Measurements from ENCODE around the gene RYR3. TPM values are rescaled to one million over a fixed set of nuclear protein-coding genes. Genes with fewer than 3 reads are reported as not detected.

RYR3 gene
- total and polyA plus RNA-seq, 4 donors: 0.09 to 1.4 (median 0.47) TPM

- H3K27me3 ChIP-seq (ENCODE audit: control insufficient read depth in 3 of 3, insufficient read depth in 3 of 3, low read length in 2 of 3): no peaks in the 10 kb centered on the region
- H3K9me3 ChIP-seq (ENCODE audit: control insufficient read depth in 4 of 4, insufficient read depth in 3 of 4, low read length in 3 of 4): no peaks in the 10 kb centered on the region
- ATAC-seq (ENCODE audit: insufficient read depth, low FRiP score) (no peak), DNase-seq (no peak)
- TF ChIP-seq CTCF (IDR thresholded peaks at IDR 0.05; ENCODE audit: control extremely low read depth, extremely low read depth): no peak
- H3K9ac ChIP-seq (ENCODE audit: insufficient read depth in 1 of 2, low read length in 2 of 2): no peak overlapping the region
- H3K4me1 ChIP-seq (ENCODE audit: control insufficient read depth in 5 of 5, insufficient read depth in 5 of 5, low read length in 5 of 5): no peaks in the 10 kb centered on the region
- H3K4me3 ChIP-seq: no peak overlapping the region
- no peaks in the 10 kb centered on the region for H3K36me3 ChIP-seq (ENCODE audit: control insufficient read depth in 4 of 4, insufficient read depth in 4 of 4, low read length in 4 of 4)
- no peak overlapping the region for H3K27ac ChIP-seq (ENCODE audit: low read depth in 1 of 2, low read length in 1 of 2)
- WGBS, 2 donors: 69 to 79% methylated on average over 5 of the region's 5 CpGs
Measured at GRCh38 chr15:33680336-33680735, 369.6 kb downstream of the RYR3 start.

- WGBS, 2 donors: 84 to 90% methylated on average over 12 of the region's 12 CpGs
- no peak for DNase-seq
- Histone ChIP-seq H3K9ac (ENCODE audit: insufficient read depth in 1 of 2, low read length in 2 of 2) (no peak overlapping the region), H3K27me3 (ENCODE audit: control insufficient read depth in 3 of 3, insufficient read depth in 3 of 3, low read length in 2 of 3) (no peaks in the 10 kb centered on the region), H3K36me3 (ENCODE audit: control insufficient read depth in 4 of 4, insufficient read depth in 4 of 4, low read length in 4 of 4) (no peaks in the 10 kb centered on the region), H3K9me3 (ENCODE audit: control insufficient read depth in 4 of 4, insufficient read depth in 3 of 4, low read length in 3 of 4) (no peaks in the 10 kb centered on the region), H3K27ac (ENCODE audit: low read depth in 1 of 2, low read length in 1 of 2) (no peak overlapping the region), H3K4me1 (ENCODE audit: control insufficient read depth in 5 of 5, insufficient read depth in 5 of 5, low read length in 5 of 5) (no peaks in the 10 kb centered on the region), H3K4me3 (no peak overlapping the region)
- ATAC-seq (ENCODE audit: insufficient read depth, low FRiP score): no peak
- TF ChIP-seq CTCF (IDR thresholded peaks at IDR 0.05; ENCODE audit: control extremely low read depth, extremely low read depth): no peak
Measured at GRCh38 chr15:33693166-33693800, 382.5 kb downstream of the RYR3 start.

- ATAC-seq (ENCODE audit: insufficient read depth, low FRiP score): no peak
- no peaks in the 10 kb centered on the region for H3K27me3 ChIP-seq (ENCODE audit: control insufficient read depth in 3 of 3, insufficient read depth in 3 of 3, low read length in 2 of 3)
- peaks cover 0 to 2% (median 0%) of the 10 kb centered on the region in 4 donors for H3K9me3 ChIP-seq (ENCODE audit: control insufficient read depth in 4 of 4, insufficient read depth in 3 of 4, low read length in 3 of 4)
- TF ChIP-seq CTCF (IDR thresholded peaks at IDR 0.05; ENCODE audit: control extremely low read depth, extremely low read depth): no peak
- H3K4me1 ChIP-seq (ENCODE audit: control insufficient read depth in 5 of 5, insufficient read depth in 5 of 5, low read length in 5 of 5): no peaks in the 10 kb centered on the region
- H3K36me3 ChIP-seq (ENCODE audit: control insufficient read depth in 4 of 4, insufficient read depth in 4 of 4, low read length in 4 of 4): no peaks in the 10 kb centered on the region
- DNase-seq: peak in 2 of 3 donors; percentile 54 to 73
- no peak overlapping the region for H3K9ac ChIP-seq (ENCODE audit: insufficient read depth in 1 of 2, low read length in 2 of 2)
- no peak overlapping the region for H3K27ac ChIP-seq (ENCODE audit: low read depth in 1 of 2, low read length in 1 of 2)
- no peak overlapping the region for H3K4me3 ChIP-seq
- WGBS, 2 donors: 61 to 72% methylated on average over 6 of the region's 6 CpGs
Measured at GRCh38 chr15:33698126-33698525, 387.4 kb downstream of the RYR3 start.

GRCh38 chr15:33699145-33699544 lies 388.4 kb downstream of the RYR3 start:
- no peak for TF ChIP-seq CTCF (IDR thresholded peaks at IDR 0.05; ENCODE audit: control extremely low read depth, extremely low read depth)
- Histone ChIP-seq H3K27ac (ENCODE audit: low read depth in 1 of 2, low read length in 1 of 2) (no peak overlapping the region), H3K9me3 (ENCODE audit: control insufficient read depth in 4 of 4, insufficient read depth in 3 of 4, low read length in 3 of 4) (peaks cover 0 to 2% (median 0%) of the 10 kb centered on the region in 4 donors), H3K36me3 (ENCODE audit: control insufficient read depth in 4 of 4, insufficient read depth in 4 of 4, low read length in 4 of 4) (no peaks in the 10 kb centered on the region), H3K4me3 (no peak overlapping the region), H3K9ac (ENCODE audit: insufficient read depth in 1 of 2, low read length in 2 of 2) (no peak overlapping the region), H3K4me1 (ENCODE audit: control insufficient read depth in 5 of 5, insufficient read depth in 5 of 5, low read length in 5 of 5) (no peaks in the 10 kb centered on the region), H3K27me3 (ENCODE audit: control insufficient read depth in 3 of 3, insufficient read depth in 3 of 3, low read length in 2 of 3) (no peaks in the 10 kb centered on the region)
- DNase-seq (no peak), ATAC-seq (ENCODE audit: insufficient read depth, low FRiP score) (no peak)
- WGBS, 2 donors: 80 to 87% methylated on average over 2 of the region's 2 CpGs

Measured in lung (tissue), 12 donors.